Lower leg skin (tissue), 3 donors: ENCODE measurements around the gene PTTG1IP.

ENCODE experiments used
- POLR2A ChIP-seq, 2 donors: fragments of 450-650 bp; IDR thresholded peaks; one replicate each; pipeline ENCODE4 v1.6.1; 2016 to 2017; ENCODE audit warnings: antibody characterized with exemption in 2 of 2, mild to moderate bottlenecking in 1 of 2, moderate library complexity in 1 of 2
- TF ChIP-seq, protein P1 (sequence below), 3 donors: fragments of 450-650 bp; IDR thresholded peaks; one replicate each; pipeline ENCODE4 v1.5.1; 2016; ENCODE audit warnings: antibody characterized with exemption in 3 of 3, mild to moderate bottlenecking in 3 of 3, moderate library complexity in 2 of 3

DNA sequence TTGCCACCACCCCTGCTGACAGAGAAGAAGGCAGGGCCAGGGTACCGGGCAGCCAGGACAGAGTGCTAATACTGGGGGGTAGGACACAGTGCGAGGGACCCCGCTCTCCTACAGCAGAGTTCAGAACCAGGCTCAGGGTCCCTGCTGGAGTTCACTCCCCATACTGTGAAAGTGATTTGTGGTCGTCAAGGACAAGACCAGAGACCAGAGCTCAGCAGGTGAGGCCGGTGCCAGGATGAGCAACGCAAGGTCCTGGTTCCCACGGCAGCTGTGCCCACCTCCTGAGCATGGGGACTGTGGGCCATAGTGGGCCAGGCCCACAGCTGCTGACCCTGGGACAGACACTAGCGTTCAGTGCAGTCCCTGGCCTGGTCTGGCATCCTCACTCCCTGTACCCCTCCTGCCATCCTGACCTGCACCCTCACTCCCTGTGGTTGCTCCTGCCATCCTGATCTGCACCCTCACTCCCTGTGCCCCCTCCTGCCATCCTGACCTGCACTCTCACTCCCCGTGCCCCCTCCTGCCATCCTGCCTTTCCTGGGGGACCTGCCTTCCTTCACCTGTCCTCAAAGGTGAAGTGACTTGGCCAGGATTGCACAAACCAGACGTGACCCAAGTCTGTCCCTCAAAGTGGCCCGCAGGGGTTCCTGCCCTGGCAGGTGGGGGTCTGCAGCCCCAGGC is 13.8 kb upstream of the PTTG1IP start:
- no peak for TF ChIP-seq POLR2A (IDR thresholded peaks at IDR 0.05)
- TF ChIP-seq, protein P1, sequence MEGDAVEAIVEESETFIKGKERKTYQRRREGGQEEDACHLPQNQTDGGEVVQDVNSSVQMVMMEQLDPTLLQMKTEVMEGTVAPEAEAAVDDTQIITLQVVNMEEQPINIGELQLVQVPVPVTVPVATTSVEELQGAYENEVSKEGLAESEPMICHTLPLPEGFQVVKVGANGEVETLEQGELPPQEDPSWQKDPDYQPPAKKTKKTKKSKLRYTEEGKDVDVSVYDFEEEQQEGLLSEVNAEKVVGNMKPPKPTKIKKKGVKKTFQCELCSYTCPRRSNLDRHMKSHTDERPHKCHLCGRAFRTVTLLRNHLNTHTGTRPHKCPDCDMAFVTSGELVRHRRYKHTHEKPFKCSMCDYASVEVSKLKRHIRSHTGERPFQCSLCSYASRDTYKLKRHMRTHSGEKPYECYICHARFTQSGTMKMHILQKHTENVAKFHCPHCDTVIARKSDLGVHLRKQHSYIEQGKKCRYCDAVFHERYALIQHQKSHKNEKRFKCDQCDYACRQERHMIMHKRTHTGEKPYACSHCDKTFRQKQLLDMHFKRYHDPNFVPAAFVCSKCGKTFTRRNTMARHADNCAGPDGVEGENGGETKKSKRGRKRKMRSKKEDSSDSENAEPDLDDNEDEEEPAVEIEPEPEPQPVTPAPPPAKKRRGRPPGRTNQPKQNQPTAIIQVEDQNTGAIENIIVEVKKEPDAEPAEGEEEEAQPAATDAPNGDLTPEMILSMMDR (IDR thresholded peaks at IDR 0.05): no peak
